IMR-90 (cell line): ENCODE data around the gene HMGCS2. TPM values are rescaled to one million over a fixed set of nuclear protein-coding genes. Genes with fewer than 3 reads are reported as not detected.

Experiments
- ATAC-seq: fragments of 200-7000 bp; cut with Tn5 transposase; 2 replicates; pipeline ENCODE4 v1.9.1; 2020; ENCODE audit warnings: low read depth, mild to moderate bottlenecking, moderate library complexity
- BruUV-seq: library from RNA; stranded (reverse); fragments of 400-500 nt; replicated peaks from 2 replicates; lab custom pipeline; 2021; lab: Mats Ljungman, UMichigan
- CTCF ChIA-PET: fragments of 300-600 bp; formaldehyde crosslinking; extraction: SDS; loops from one replicate; lab custom pipeline; 2021; ENCODE audit warnings: antibody characterized with exemption; lab: Yijun Ruan, JAX
- POLR2A ChIA-PET: fragments of 300-600 bp; sonication (Branson Sonifier 250); formaldehyde crosslinking; loops from one replicate; lab custom pipeline; 2022; ENCODE audit warnings: antibody characterized with exemption; ENCODE audit not compliant: unreplicated experiment; lab: Charles Lee
- DNase-seq: peaks from one replicate; pipeline ENCODE4 v3.0.0; 2013
- H2AFZ ChIP-seq: replicated peaks from 2 replicates; pipeline ENCODE3; 2013; ENCODE audit warnings: low read length, mild to moderate bottlenecking; ENCODE audit not compliant: poor library complexity
- H2AK5ac ChIP-seq: 2 replicates; pipeline ENCODE4 v1.6.1; 2013; ENCODE audit warnings: low read depth, low read length, inconsistent platforms
- H2AK9ac ChIP-seq: replicated peaks from 2 replicates; pipeline ENCODE3; 2013; ENCODE audit warnings: mild to moderate bottlenecking, low read depth, low read length, moderate library complexity; ENCODE audit not compliant: poor library complexity
- H2BK120ac ChIP-seq: 2 replicates; pipeline ENCODE4 v1.6.1; 2013; ENCODE audit warnings: low read depth, low read length, inconsistent platforms
- H2BK15ac ChIP-seq: 3 replicates; pipeline ENCODE4 v1.6.1; 2013; ENCODE audit warnings: low read depth, low read length, inconsistent platforms
- H2BK20ac ChIP-seq: 2 replicates; pipeline ENCODE4 v1.6.1; 2013; ENCODE audit warnings: low read depth, mild to moderate bottlenecking, inconsistent platforms, low read length, moderate library complexity
- H2BK5ac ChIP-seq: 2 replicates; pipeline ENCODE4 v1.6.1; 2013; ENCODE audit warnings: mild to moderate bottlenecking, low read depth, low read length, inconsistent platforms; ENCODE audit not compliant: poor library complexity, severe bottlenecking
- H3K14ac ChIP-seq: replicated peaks from 2 replicates; pipeline ENCODE4 v1.6.1; 2013; ENCODE audit warnings: low read depth, low read length, inconsistent platforms
- H3K18ac ChIP-seq: 2 replicates; pipeline ENCODE4 v1.6.1; 2013; ENCODE audit warnings: low read depth, low read length, control low read depth
- H3K23ac ChIP-seq: 2 replicates; pipeline ENCODE4 v1.6.1; 2013; ENCODE audit warnings: low read depth, low read length, inconsistent platforms
- H3K27ac ChIP-seq: 2 replicates; pipeline ENCODE4 v1.5.1; 2013; ENCODE audit warnings: mild to moderate bottlenecking, control low read depth, low read length; ENCODE audit not compliant: insufficient read depth
- H3K27me3 ChIP-seq: 2 replicates; pipeline ENCODE4 v1.6.1; 2013; ENCODE audit warnings: low read length; ENCODE audit not compliant: control insufficient read depth, insufficient read depth
- H3K36me3 ChIP-seq: 2 replicates; pipeline ENCODE4 v1.6.1; 2013; ENCODE audit warnings: low read length, mixed read lengths; ENCODE audit not compliant: control insufficient read depth, insufficient read depth
- H3K4ac ChIP-seq: 2 replicates; pipeline ENCODE4 v1.6.1; 2013; ENCODE audit warnings: low read depth, low read length, inconsistent platforms
- H3K4me1 ChIP-seq: 2 replicates; pipeline ENCODE4 v1.6.1; 2013; ENCODE audit warnings: low read length, mixed read lengths; ENCODE audit not compliant: control insufficient read depth, insufficient read depth
- H3K4me2 ChIP-seq: 2 replicates; pipeline ENCODE4 v1.6.1; 2013; ENCODE audit warnings: low read depth, mild to moderate bottlenecking, control low read depth, low read length, moderate library complexity
- H3K4me3 ChIP-seq: 2 replicates; pipeline ENCODE4 v1.5.1; 2013; ENCODE audit warnings: low read depth, mild to moderate bottlenecking, control low read depth, low read length, moderate library complexity; ENCODE audit not compliant: insufficient read depth
- H3K56ac ChIP-seq: 2 replicates; pipeline ENCODE4 v1.6.1; 2013; ENCODE audit warnings: low read length, inconsistent platforms; ENCODE audit not compliant: insufficient read depth; ENCODE audit errors: extremely low read depth
- H3K79me1 ChIP-seq, 2 experiments: 2 replicates each; pipeline ENCODE4 v1.6.1; 2013; ENCODE audit warnings: low read length in 2 of 2, inconsistent platforms in 1 of 2, low read depth in 1 of 2
- H3K9ac ChIP-seq: 2 replicates; pipeline ENCODE4 v1.6.1; 2013; ENCODE audit warnings: low read depth, low read length, control low read depth
- H3K9me1 ChIP-seq: 2 replicates; pipeline ENCODE4 v1.6.1; 2013; ENCODE audit warnings: low read length, inconsistent platforms; ENCODE audit not compliant: insufficient read depth
- H3K9me3 ChIP-seq: 2 replicates; pipeline ENCODE4 v1.6.1; 2013; ENCODE audit warnings: low read length; ENCODE audit not compliant: control insufficient read depth, insufficient read depth
- H4K20me1 ChIP-seq: 2 replicates; pipeline ENCODE4 v1.6.1; 2013; ENCODE audit warnings: low read length, inconsistent platforms; ENCODE audit not compliant: insufficient read depth
- H4K5ac ChIP-seq: 2 replicates; pipeline ENCODE4 v1.6.1; 2013; ENCODE audit warnings: mild to moderate bottlenecking, low read depth, low read length, control low read depth
- H4K8ac ChIP-seq, 2 experiments: 2 replicates each; pipeline ENCODE4 v1.6.1; 2013; ENCODE audit warnings: low read depth in 2 of 2, low read length in 2 of 2, control low read depth in 1 of 2, inconsistent platforms in 1 of 2
- H4K91ac ChIP-seq: 2 replicates; pipeline ENCODE4 v1.6.1; 2013; ENCODE audit warnings: low read depth, low read length, inconsistent platforms; ENCODE audit not compliant: insufficient read depth
- BHLHE40 ChIP-seq: fragments of 150-350 bp; IDR thresholded peaks from 2 replicates; pipeline ENCODE4 v1.6.1; 2016; ENCODE audit warnings: mild to moderate bottlenecking, low read depth, low read length
- CEBPB ChIP-seq: IDR thresholded peaks from 2 replicates; pipeline ENCODE4 v1.6.1; 2012; ENCODE audit warnings: low read depth, low read length, improper control_type of control experiment
- CHD1 ChIP-seq: IDR thresholded peaks from 2 replicates; pipeline ENCODE4 v1.6.1; 2012; ENCODE audit warnings: low read depth, low read length, improper control_type of control experiment
- CTCF ChIP-seq: conservative IDR thresholded peaks from 2 replicates; pipeline ENCODE4 v1.5.1; 2012; ENCODE audit warnings: mild to moderate bottlenecking, low read depth, low read length, improper control_type of control experiment
- MAFK ChIP-seq: IDR thresholded peaks from 2 replicates; pipeline ENCODE4 v1.6.1; 2012; ENCODE audit warnings: low read depth, low read length, improper control_type of control experiment
- MXI1 ChIP-seq: IDR thresholded peaks from 2 replicates; pipeline ENCODE4 v1.6.1; 2012; ENCODE audit warnings: low read depth, mild to moderate bottlenecking, low read length, moderate library complexity, borderline replicate concordance
- POLR2A ChIP-seq: IDR thresholded peaks from 2 replicates; pipeline ENCODE4 v1.6.1; 2012; ENCODE audit warnings: mild to moderate bottlenecking, low read depth, low read length
- RCOR1 ChIP-seq: IDR thresholded peaks from 2 replicates; pipeline ENCODE4 v1.6.1; 2012; ENCODE audit warnings: mild to moderate bottlenecking, low read length, improper control_type of control experiment; ENCODE audit not compliant: insufficient replicate concordance
- RFX5 ChIP-seq: IDR thresholded peaks from 2 replicates; pipeline ENCODE4 v1.8.0; 2012; ENCODE audit warnings: low read depth, mild to moderate bottlenecking, low read length, moderate library complexity
- SMC3 ChIP-seq: fragments of 150-350 bp; IDR thresholded peaks from 2 replicates; pipeline ENCODE4 v1.6.1; 2016; ENCODE audit warnings: low read depth, mild to moderate bottlenecking, antibody characterized with exemption, low read length, moderate library complexity
- WGBS, 2 experiments: methylation state at CpG; one replicate each; pipeline versions ENCODE4 v1.1.5 to v1.1.7; 2013; ENCODE audit warnings: missing lambda C conversion rate in 2 of 2; ENCODE audit not compliant: insufficient read length in 1 of 2; ENCODE audit errors: extremely low coverage in 2 of 2; 5-methylcytosine and 5-hydroxymethylcytosine counted together
- dilution Hi-C: fragments of 300-500 bp; cut with HindIII; formaldehyde crosslinking; loops from one replicate; pipeline ENCODE4 v1.14.3; 2018; ENCODE audit warnings: low sequenced_read_pairs; ENCODE audit not compliant: unreplicated experiment
- in situ Hi-C: fragments of 300-500 bp; cut with MboI; formaldehyde crosslinking; loops from 3 replicates; pipeline ENCODE4 v1.14.3; 2019; ENCODE audit warnings: low sequenced_read_pairs, inconsistent platforms, mixed read lengths
- intact Hi-C: fragments of 100-400 bp; cut with micrococcal nuclease; formaldehyde crosslinking; loops from 2 replicates; pipeline ENCODE4 v1.10.0; 2022
- polyA plus RNA-seq, 3 experiments: library from polyadenylated mRNA; depleted of rRNA; stranded (reverse); fragments of >200 nt; gene quantifications; 2 replicates each; pipeline ENCODE4 v1.2.3, GENCODE V29; 2012; ENCODE audit warnings: low replicate concordance in 1 of 3
- total RNA-seq: library from RNA; depleted of rRNA; stranded (reverse); fragments of >200 nt; gene quantifications from 2 replicates; pipeline ENCODE4 v1.2.3, GENCODE V29; 2012

HMGCS2 gene
- total and polyA plus RNA-seq, 2 of the 4 experiments (the other 2 are of a cell fraction) = not detected

DNA sequence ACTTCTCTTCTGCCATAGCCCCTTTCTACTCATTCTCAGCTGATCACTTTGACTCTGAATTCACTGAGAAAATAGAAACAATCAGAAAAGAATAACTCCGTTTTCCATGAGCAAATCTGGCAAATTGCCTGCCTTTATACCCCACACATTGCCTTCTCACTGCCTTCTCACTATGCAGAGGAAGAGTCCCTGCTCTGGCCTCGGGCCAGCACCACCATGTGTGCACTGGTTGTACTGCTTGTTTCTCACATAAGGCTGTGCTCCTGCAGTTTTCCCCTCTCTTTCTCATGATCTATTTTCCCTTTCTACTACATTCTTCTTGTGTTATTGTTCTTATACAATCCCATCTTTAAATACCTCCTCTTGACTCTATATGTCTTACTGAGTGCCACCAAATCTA lies 2.3 kb upstream of the HMGCS2 start:
- Histone ChIP-seq H3K36me3 (no peaks in the 10 kb centered on the region), H4K5ac (no peak overlapping the region), H3K9me1 (peaks cover 4% of the 10 kb centered on the region; the same call in 1 of the 2 replicates), H3K23ac (no peak overlapping the region), H2BK120ac (no peak overlapping the region), H3K4me2 (no peak overlapping the region), H2AFZ (no peak overlapping the region), H4K8ac (no peak overlapping the region), H3K9me3 (no peaks in the 10 kb centered on the region), H3K4ac (no peak overlapping the region), H3K18ac (no peak overlapping the region), H2AK5ac (no peak overlapping the region), H3K9ac (no peak overlapping the region), H4K20me1 (no peaks in the 10 kb centered on the region), H3K27ac (no peak overlapping the region), H3K4me3 (no peak overlapping the region), H2BK5ac (no peak overlapping the region), H2AK9ac (no peak overlapping the region), H3K4me1 (peaks cover 5% of the 10 kb centered on the region), H3K79me1 (no peaks in the 10 kb centered on the region), H2BK15ac (no peak overlapping the region), H3K14ac (no peak overlapping the region), H3K56ac (no peak overlapping the region), H4K91ac (no peak overlapping the region), H2BK20ac (no peak overlapping the region), H3K27me3 (peaks cover 15% of the 10 kb centered on the region)
- ChIA-PET POLR2A (no interaction called here), CTCF (no interaction called here)
- TF ChIP-seq CHD1 (no peak), BHLHE40 (no peak), POLR2A (no peak), CTCF (no peak), RCOR1 (no peak), MXI1 (no peak), RFX5 (no peak), MAFK (no peak), CEBPB (no peak), SMC3 (no peak)
- dilution Hi-C loops (no loop called here), in situ Hi-C loops (loop anchor here (5.0 kb wide), 1 partner anchor 49 kb away; no protein-coding TSS in a partner anchor), intact Hi-C loops (no loop called here)
- peak; percentile 38; the same call in 1 of the 2 replicates for ATAC-seq
- DNase-seq = peak; percentile 22
- no TSS peak for BruUV-seq
- WGBS, 2 experiments = no CpG with 5 or more reads among the region's 2 CpGs
